H1 (cell line): ENCODE data around the gene SIK2. TPM values are rescaled to one million over a fixed set of nuclear protein-coding genes. Genes with fewer than 3 reads are reported as not detected.

ENCODE experiments used
- JUN ChIP-seq: IDR thresholded peaks from 2 replicates; pipeline ENCODE4 v1.6.1; 2011; ENCODE audit warnings: low read depth, mild to moderate bottlenecking, improper control_type of control experiment, low read length
- polyA plus RNA-seq, 7 experiments: library from polyadenylated mRNA; depleted of rRNA in 3 of 7; stranded (reverse) in 5 of 7; unstranded in 2 of 7; fragments of >200 nt in 5 of 7; fragments of 200-250 nt in 2 of 7; gene quantifications; 1 replicate in 5 of 7; 2 replicates in 1 of 7; 4 replicates in 1 of 7; pipeline versions ENCODE4 v1.2.1 to v1.2.3, GENCODE V29; 2011 to 2013; ENCODE audit warnings: missing spikeins in 2 of 7, mixed read lengths in 2 of 7
- total RNA-seq: library from RNA; stranded (reverse); fragmentation: NEBNext Ultra II Directional; extraction: Animal tissue kit (Norgen Biotek cat#: 25700); gene quantifications from 2 replicates; pipeline ENCODE4 v1.2.1, GENCODE V29; 2021

SIK2 gene
- total and polyA plus RNA-seq, 2 of the 8 experiments (the other 6 are each of a cell fraction or from before 2014, with no cell fraction given), result 8.8 to 11.2 TPM

- no peak for TF ChIP-seq JUN
Observed at GRCh38 chr11:111575740-111576139, 26.5 kb upstream of the SIK2 start (continued).
